Pericardium fibroblast (primary cell): ENCODE results near the gene B4GALT5. TPM values are rescaled to one million over a fixed set of nuclear protein-coding genes. Genes with fewer than 3 reads are reported as not detected.

ENCODE experiments used
- total RNA-seq: library from RNA; depleted of rRNA; stranded (reverse); fragments of >200 nt; gene quantifications from 2 replicates; pipeline ENCODE4 v1.2.3, GENCODE V29; 2015

The B4GALT5 gene
- 18.8 and 23.2 TPM in 2 replicates for total RNA-seq

GRCh38 chr20:49713753-49714712 is at the start of gene B4GALT5:
Gene B4GALT5, minus strand, starts transcription at chr20:49713878. Its CDS starts 188 bp downstream, at chr20:49713690.

Other genes starting within 250 kb of the B4GALT5 start
- 1.7 and 3.0 TPM in 2 replicates for gene KCNB1, start 231.2 kb downstream of the B4GALT5 start, total RNA-seq
- gene PTGIS, start 145.7 kb downstream of the B4GALT5 start, total RNA-seq: 58.2 and 66.7 TPM in 2 replicates
- 3.6 and 5.3 TPM in 2 replicates for gene SLC9A8, start 99.0 kb upstream of the B4GALT5 start, total RNA-seq
- 1.5 and 3.0 TPM in 2 replicates for gene SPATA2, start 201.7 kb upstream of the B4GALT5 start, total RNA-seq
- gene RNF114, start 222.5 kb upstream of the B4GALT5 start, total RNA-seq: 76.5 and 95.1 TPM in 2 replicates